ENCODE results near the gene DPP7. TPM values are rescaled to one million over a fixed set of nuclear protein-coding genes. Genes with fewer than 3 reads are reported as not detected.

The DPP7 gene
- total and polyA plus RNA-seq, 4 donors: 97.4 to 598 (median 126) TPM

Other genes starting within 250 kb of the DPP7 start
Only the 30 nearest of the 33 such genes appear.
- 100 to 1,000 TPM in 1 of 2 donors, 10 to 100 TPM in 1; 92.5 to 107 TPM for gene FBXW5, start 170.0 kb downstream of the DPP7 start, total RNA-seq
- gene FBXW5, start 170.0 kb downstream of the DPP7 start, polyA plus RNA-seq: 100 to 1,000 TPM; 111 to 191 TPM
- 1 to 10 TPM in 1 of 2 donors, under 1 TPM in 1; 0.90 to 1.1 TPM for gene C8G, start 169.5 kb downstream of the DPP7 start, total RNA-seq
- gene C8G, start 169.5 kb downstream of the DPP7 start, polyA plus RNA-seq: 1 to 10 TPM; 1.8 to 3.1 TPM
- gene LCN12, start 162.5 kb downstream of the DPP7 start, total RNA-seq: 1 to 10 TPM in 1 of 2 donors, under 1 TPM in 1; 0.71 to 1.6 TPM
- 1 to 10 TPM in 1 of 2 donors, not detected in 1; 3.3 TPM for gene LCN12, start 162.5 kb downstream of the DPP7 start, polyA plus RNA-seq
- gene PTGDS, start 137.2 kb downstream of the DPP7 start, total RNA-seq: 100 to 1,000 TPM; 128 to 145 TPM
- 10 to 100 TPM; 12.2 to 13.9 TPM for gene PTGDS, start 137.2 kb downstream of the DPP7 start, polyA plus RNA-seq
- 1 to 10 TPM in 1 of 2 donors, under 1 TPM in 1; 0.36 to 1.1 TPM for gene LCNL1, start 131.7 kb downstream of the DPP7 start, total RNA-seq
- gene LCNL1, start 131.7 kb downstream of the DPP7 start, polyA plus RNA-seq: under 1 TPM in 1 of 2 donors, not detected in 1; 0.15 TPM
- 10 to 100 TPM; 27.8 to 42.0 TPM for gene PAXX, start 122.3 kb downstream of the DPP7 start, total RNA-seq
- 100 to 1,000 TPM in 1 of 2 donors, 10 to 100 TPM in 1; 39.9 to 192 TPM for gene PAXX, start 122.3 kb downstream of the DPP7 start, polyA plus RNA-seq
- 1 to 10 TPM; 3.8 to 7.0 TPM for gene CLIC3, start 118.2 kb downstream of the DPP7 start, total RNA-seq
- 1 to 10 TPM; 1.6 to 6.7 TPM for gene CLIC3, start 118.2 kb downstream of the DPP7 start, polyA plus RNA-seq
- gene ABCA2, start 86.5 kb downstream of the DPP7 start, total RNA-seq: 10 to 100 TPM; 27.3 to 60.0 TPM
- gene ABCA2, start 86.5 kb downstream of the DPP7 start, polyA plus RNA-seq: 10 to 100 TPM in 1 of 2 donors, 1 to 10 TPM in 1; 9.0 to 48.1 TPM
- under 1 TPM; 0.27 to 0.68 TPM for gene FUT7, start 82.6 kb downstream of the DPP7 start, total RNA-seq
- not detected for gene FUT7, start 82.6 kb downstream of the DPP7 start, polyA plus RNA-seq
- gene NPDC1, start 68.6 kb downstream of the DPP7 start, total RNA-seq: 100 to 1,000 TPM in 1 of 2 donors, 10 to 100 TPM in 1; 99.3 to 217 TPM
- gene NPDC1, start 68.6 kb downstream of the DPP7 start, polyA plus RNA-seq: 100 to 1,000 TPM in 1 of 2 donors, 10 to 100 TPM in 1; 26.5 to 190 TPM
- gene ENTPD2, start 60.7 kb downstream of the DPP7 start, total RNA-seq: 1 to 10 TPM in 1 of 2 donors, under 1 TPM in 1; 0.16 to 1.7 TPM
- gene ENTPD2, start 60.7 kb downstream of the DPP7 start, polyA plus RNA-seq: not detected
- gene SAPCD2, start 44.2 kb downstream of the DPP7 start, total RNA-seq: under 1 TPM; 0.26 to 0.60 TPM
- gene SAPCD2, start 44.2 kb downstream of the DPP7 start, polyA plus RNA-seq: under 1 TPM in 1 of 2 donors, not detected in 1; 0.50 TPM
- gene UAP1L1, start 37.2 kb downstream of the DPP7 start, total RNA-seq: 10 to 100 TPM in 1 of 2 donors, 1 to 10 TPM in 1; 7.9 to 20.6 TPM
- gene UAP1L1, start 37.2 kb downstream of the DPP7 start, polyA plus RNA-seq: 10 to 100 TPM in 1 of 2 donors, 1 to 10 TPM in 1; 4.1 to 13.2 TPM
- 10 to 100 TPM; 28.4 to 52.2 TPM for gene MAN1B1, start 27.7 kb downstream of the DPP7 start, total RNA-seq
- 100 to 1,000 TPM in 1 of 2 donors, 10 to 100 TPM in 1; 21.2 to 104 TPM for gene MAN1B1, start 27.7 kb downstream of the DPP7 start, polyA plus RNA-seq
- gene GRIN1, start 24.4 kb upstream of the DPP7 start, total RNA-seq: not detected
- not detected for gene GRIN1, start 24.4 kb upstream of the DPP7 start, polyA plus RNA-seq
- not detected for gene LRRC26, start 55.3 kb upstream of the DPP7 start, total RNA-seq
- gene LRRC26, start 55.3 kb upstream of the DPP7 start, polyA plus RNA-seq: not detected
- not detected for gene TMEM210, start 57.3 kb upstream of the DPP7 start, total RNA-seq
- gene TMEM210, start 57.3 kb upstream of the DPP7 start, polyA plus RNA-seq: not detected
- gene ANAPC2, start 73.8 kb upstream of the DPP7 start, total RNA-seq: 10 to 100 TPM; 38.7 to 54.0 TPM
- 10 to 100 TPM; 13.3 to 84.5 TPM for gene ANAPC2, start 73.8 kb upstream of the DPP7 start, polyA plus RNA-seq
- gene SSNA1, start 73.9 kb upstream of the DPP7 start, total RNA-seq: 10 to 100 TPM; 30.5 to 37.4 TPM
- 10 to 100 TPM; 77.0 to 87.1 TPM for gene SSNA1, start 73.9 kb upstream of the DPP7 start, polyA plus RNA-seq
- 1 to 10 TPM; 4.3 to 5.9 TPM for gene TPRN, start 86.0 kb upstream of the DPP7 start, total RNA-seq
- 10 to 100 TPM in 1 of 2 donors, 1 to 10 TPM in 1; 5.5 to 10.8 TPM for gene TPRN, start 86.0 kb upstream of the DPP7 start, polyA plus RNA-seq
- gene TMEM203, start 90.9 kb upstream of the DPP7 start, total RNA-seq: 10 to 100 TPM; 21.5 to 25.7 TPM
- 10 to 100 TPM; 25.9 to 27.5 TPM for gene TMEM203, start 90.9 kb upstream of the DPP7 start, polyA plus RNA-seq
- 10 to 100 TPM; 10.0 to 14.2 TPM for gene NDOR1, start 91.0 kb upstream of the DPP7 start, total RNA-seq
- 10 to 100 TPM in 1 of 2 donors, 1 to 10 TPM in 1; 3.0 to 20.4 TPM for gene NDOR1, start 91.0 kb upstream of the DPP7 start, polyA plus RNA-seq
- 1 to 10 TPM; 2.2 to 3.4 TPM for gene RNF208, start 107.5 kb upstream of the DPP7 start, total RNA-seq
- 10 to 100 TPM in 1 of 2 donors, 1 to 10 TPM in 1; 2.9 to 11.8 TPM for gene RNF208, start 107.5 kb upstream of the DPP7 start, polyA plus RNA-seq
- not detected for gene CYSRT1, start 110.4 kb upstream of the DPP7 start, total RNA-seq
- gene CYSRT1, start 110.4 kb upstream of the DPP7 start, polyA plus RNA-seq: 1 to 10 TPM in 1 of 2 donors, not detected in 1; 1.1 TPM
- not detected for gene RNF224, start 112.8 kb upstream of the DPP7 start, total RNA-seq
- gene RNF224, start 112.8 kb upstream of the DPP7 start, polyA plus RNA-seq: under 1 TPM; 0.08 to 0.25 TPM
- not detected for gene SLC34A3, start 116.2 kb upstream of the DPP7 start, total RNA-seq
- gene SLC34A3, start 116.2 kb upstream of the DPP7 start, polyA plus RNA-seq: not detected
- gene TUBB4B, start 126.6 kb upstream of the DPP7 start, total RNA-seq: 100 to 1,000 TPM in 1 of 2 donors, 10 to 100 TPM in 1; 86.9 to 152 TPM
- 100 to 1,000 TPM in 1 of 2 donors, 10 to 100 TPM in 1; 94.2 to 128 TPM for gene TUBB4B, start 126.6 kb upstream of the DPP7 start, polyA plus RNA-seq
- gene STPG3, start 136.6 kb upstream of the DPP7 start, total RNA-seq: not detected
- gene STPG3, start 136.6 kb upstream of the DPP7 start, polyA plus RNA-seq: not detected
- 10 to 100 TPM; 35.5 to 40.9 TPM for gene NELFB, start 140.6 kb upstream of the DPP7 start, total RNA-seq
- 10 to 100 TPM; 21.7 to 47.9 TPM for gene NELFB, start 140.6 kb upstream of the DPP7 start, polyA plus RNA-seq
- 10 to 100 TPM; 10.4 to 14.0 TPM for gene TOR4A, start 163.0 kb upstream of the DPP7 start, total RNA-seq
- gene TOR4A, start 163.0 kb upstream of the DPP7 start, polyA plus RNA-seq: 1 to 10 TPM; 2.6 to 6.0 TPM

All from aorta (tissue), 4 donors.